IPS DF 6.9 (cell line): Measurements from ENCODE around the gene STX1B.
"Not testable (repeated sequence)": the region's sequence is repeated elsewhere in the genome, so short reads cannot be mapped to it uniquely, and the experiment has no call there.

Source experiments
- DNase-seq: peaks from one replicate; pipeline ENCODE4 v3.0.0-alpha.2; 2013; ENCODE audit warnings: low read depth, low spot score
- H3K27ac ChIP-seq: one replicate; pipeline ENCODE4 v1.5.1; 2013; ENCODE audit warnings: low read length, control low read depth
- H3K27me3 ChIP-seq: 2 replicates; pipeline ENCODE4 v1.6.1; 2013; ENCODE audit warnings: mild to moderate bottlenecking, low read length; ENCODE audit not compliant: control insufficient read depth, insufficient read depth
- H3K36me3 ChIP-seq: 2 replicates; pipeline ENCODE4 v1.6.1; 2013; ENCODE audit warnings: low read length; ENCODE audit not compliant: control insufficient read depth, insufficient read depth
- H3K4me1 ChIP-seq: 2 replicates; pipeline ENCODE4 v1.6.1; 2013; ENCODE audit warnings: low read length; ENCODE audit not compliant: control insufficient read depth, insufficient read depth
- H3K4me3 ChIP-seq: 2 replicates; pipeline ENCODE4 v1.5.1; 2013; ENCODE audit warnings: mild to moderate bottlenecking, low read length
- H3K9me3 ChIP-seq: 2 replicates; pipeline ENCODE4 v1.6.1; 2013; ENCODE audit warnings: low read length, inconsistent platforms; ENCODE audit not compliant: control insufficient read depth, insufficient read depth
- WGBS: extraction: QIAGEN DNeasy Blood & Tissue Kit; methylation state at CpG from one replicate; pipeline ENCODE4 v1.1.7; 2013; ENCODE audit warnings: mixed read lengths, missing lambda C conversion rate; ENCODE audit not compliant: insufficient read length, insufficient coverage; 5-methylcytosine and 5-hydroxymethylcytosine counted together

The STX1B gene

GRCh38 chr16:31032736-31033708 lies 22.6 kb upstream of the STX1B start, which contains the start of gene STX4:
STX4 (plus strand) TSS chr16:31033558; CDS start chr16:31033806, 248 bp downstream.
- no peaks in the 10 kb centered on the region for H3K9me3 ChIP-seq
- DNase-seq = peak; percentile 99
- H3K27me3 ChIP-seq = no peaks in the 10 kb centered on the region
- H3K4me1 ChIP-seq = peaks cover 3% of the 10 kb centered on the region; the same call in 1 of the 2 replicates
- H3K27ac ChIP-seq = no peak within 1 kb of the TSS
- WGBS = no CpG with 5 or more reads among the region's 75 CpGs
- H3K36me3 ChIP-seq = no peaks in the 10 kb centered on the region
- peak within 1 kb of the TSS; percentile 75 for H3K4me3 ChIP-seq

DNA sequence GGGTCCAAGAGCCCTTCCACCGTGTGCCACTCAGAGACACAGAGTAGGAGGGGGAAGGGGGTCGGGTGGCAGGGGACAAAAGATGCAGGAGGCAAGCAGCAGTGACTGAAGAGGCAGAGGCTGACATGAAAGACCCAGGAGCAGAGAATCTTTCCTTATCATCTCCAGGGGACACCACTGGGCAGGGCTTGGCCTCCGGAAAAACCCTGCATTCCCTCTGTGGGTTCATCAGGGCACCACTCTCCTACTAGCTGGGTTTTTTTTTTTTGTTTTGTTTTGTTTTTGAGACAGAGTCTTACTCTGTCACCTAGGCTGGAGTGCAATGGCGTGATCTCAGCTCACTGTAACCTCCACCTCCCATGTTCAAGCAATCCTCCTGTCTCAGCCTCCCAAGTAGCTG lies 20.8 kb upstream of the STX1B start:
- H3K4me1 ChIP-seq = peaks cover 3% of the 10 kb centered on the region; the same call in 1 of the 2 replicates
- H3K36me3 ChIP-seq = no peaks in the 10 kb centered on the region
- DNase-seq = no peak
- no peaks in the 10 kb centered on the region for H3K9me3 ChIP-seq
- no peak overlapping the region for H3K4me3 ChIP-seq
- no peaks in the 10 kb centered on the region for H3K27me3 ChIP-seq
- H3K27ac ChIP-seq = no peak overlapping the region
- no CpG with 5 or more reads among the region's 4 CpGs for WGBS

- 100% methylated on average over 1 of the region's 5 CpGs for WGBS
- no peaks in the 10 kb centered on the region for H3K36me3 ChIP-seq
- peaks cover under 1% of the 10 kb centered on the region; the same call in 1 of the 2 replicates for H3K4me1 ChIP-seq
- no peak overlapping the region for H3K4me3 ChIP-seq
- no peak overlapping the region for H3K27ac ChIP-seq
- H3K9me3 ChIP-seq = no peaks in the 10 kb centered on the region
- no peak for DNase-seq
- H3K27me3 ChIP-seq = no peaks in the 10 kb centered on the region
Observed at GRCh38 chr16:31029272-31029671, 18.8 kb upstream of the STX1B start.

DNA sequence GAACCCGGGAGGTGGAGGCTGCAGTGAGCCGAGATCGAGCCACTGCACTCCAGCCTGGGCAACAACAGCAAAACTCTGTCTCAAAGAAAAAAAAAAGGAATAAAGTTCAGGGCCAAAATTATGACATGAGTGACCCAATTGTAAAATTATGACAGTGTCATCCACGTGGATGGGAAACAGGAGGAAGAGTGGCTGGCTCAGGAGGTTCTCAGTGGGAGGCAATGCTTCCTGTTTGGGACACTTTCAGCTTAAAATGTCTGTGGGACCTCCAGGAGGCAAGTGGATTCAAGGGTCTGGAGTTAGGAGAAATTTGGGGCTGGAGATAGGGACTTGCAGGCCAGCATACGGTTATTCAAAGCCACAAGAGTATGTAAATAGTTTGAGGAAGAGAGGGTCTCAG lies 14.9 kb upstream of the STX1B start:
- Histone ChIP-seq H3K4me3 (no peak overlapping the region), H3K4me1 (no peaks in the 10 kb centered on the region), H3K27me3 (no peaks in the 10 kb centered on the region), H3K36me3 (no peaks in the 10 kb centered on the region), H3K9me3 (no peaks in the 10 kb centered on the region), H3K27ac (no peak overlapping the region)
- no peak for DNase-seq
- no CpG with 5 or more reads among the region's 5 CpGs for WGBS

GRCh38 chr16:31023627-31024226 lies 13.3 kb upstream of the STX1B start:
- Histone ChIP-seq H3K27ac (no peak overlapping the region), H3K4me1 (no peaks in the 10 kb centered on the region), H3K36me3 (no peaks in the 10 kb centered on the region), H3K27me3 (no peaks in the 10 kb centered on the region), H3K9me3 (no peaks in the 10 kb centered on the region), H3K4me3 (no peak overlapping the region)
- no peak for DNase-seq
- no CpG with 5 or more reads among the region's 6 CpGs for WGBS

DNA sequence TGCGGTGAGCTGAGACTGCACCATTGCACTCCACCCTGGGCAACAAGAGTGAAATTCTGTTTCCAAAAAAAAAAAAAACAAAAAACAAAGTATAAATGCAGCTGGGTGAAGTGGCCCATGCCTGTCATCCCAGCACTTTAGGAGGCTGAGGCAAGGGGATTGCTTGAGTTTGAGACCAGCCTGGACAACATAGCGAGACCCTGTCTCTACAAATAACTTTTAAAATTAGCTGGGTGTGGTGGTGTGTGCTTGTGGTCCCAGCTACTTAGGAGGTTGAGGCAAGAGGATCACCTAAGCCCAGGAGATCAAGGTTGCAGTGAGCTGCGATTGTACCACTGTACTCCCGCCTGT lies 12.8 kb upstream of the STX1B start:
- Histone ChIP-seq H3K27ac (no peak overlapping the region), H3K36me3 (no peaks in the 10 kb centered on the region), H3K4me3 (no peak overlapping the region), H3K9me3 (no peaks in the 10 kb centered on the region), H3K4me1 (no peaks in the 10 kb centered on the region), H3K27me3 (no peaks in the 10 kb centered on the region)
- no CpG with 5 or more reads among the region's 4 CpGs for WGBS
- DNase-seq = no peak

- no peak overlapping the region for H3K27ac ChIP-seq
- no peak for DNase-seq
- no CpG with 5 or more reads among the region's 12 CpGs for WGBS
- H3K27me3 ChIP-seq = no peaks in the 10 kb centered on the region
- H3K4me3 ChIP-seq = no peak overlapping the region
- H3K9me3 ChIP-seq = no peaks in the 10 kb centered on the region
- H3K4me1 ChIP-seq = no peaks in the 10 kb centered on the region
- H3K36me3 ChIP-seq = no peaks in the 10 kb centered on the region
Observed at GRCh38 chr16:31022544-31023251, 12.3 kb upstream of the STX1B start.

GRCh38 chr16:31020536-31020935 lies 10.1 kb upstream of the STX1B start:
- Histone ChIP-seq H3K4me1 (no peaks in the 10 kb centered on the region), H3K36me3 (no peaks in the 10 kb centered on the region), H3K4me3 (no peak overlapping the region), H3K27me3 (no peaks in the 10 kb centered on the region), H3K27ac (no peak overlapping the region), H3K9me3 (no peaks in the 10 kb centered on the region)
- DNase-seq = no peak
- WGBS = no CpG with 5 or more reads among the region's 3 CpGs

DNA sequence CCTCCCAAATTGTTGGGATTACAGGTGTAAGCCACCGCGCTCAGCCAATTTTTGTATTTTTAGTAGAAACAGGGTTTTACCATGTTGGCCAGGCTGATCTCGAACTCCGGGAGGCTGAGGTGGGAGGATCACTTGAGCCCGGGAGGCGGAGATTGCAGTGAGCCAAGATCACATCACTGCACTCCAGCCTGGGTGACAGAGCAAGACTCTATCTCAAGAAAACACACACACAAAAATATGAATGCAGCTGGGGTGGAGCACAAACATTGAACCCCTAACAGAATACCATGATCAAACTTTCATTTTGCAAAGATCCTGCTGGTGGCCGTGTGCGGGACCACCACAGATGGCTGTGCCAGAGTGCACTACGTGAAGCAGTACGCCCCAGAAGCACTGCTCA lies 7.3 kb upstream of the STX1B start:
- not testable (repeated sequence) for H3K27me3 ChIP-seq, H3K9me3 ChIP-seq, H3K4me3 ChIP-seq, DNase-seq, H3K27ac ChIP-seq, H3K4me1 ChIP-seq, H3K36me3 ChIP-seq
- WGBS = no CpG with 5 or more reads among the region's 10 CpGs

DNA sequence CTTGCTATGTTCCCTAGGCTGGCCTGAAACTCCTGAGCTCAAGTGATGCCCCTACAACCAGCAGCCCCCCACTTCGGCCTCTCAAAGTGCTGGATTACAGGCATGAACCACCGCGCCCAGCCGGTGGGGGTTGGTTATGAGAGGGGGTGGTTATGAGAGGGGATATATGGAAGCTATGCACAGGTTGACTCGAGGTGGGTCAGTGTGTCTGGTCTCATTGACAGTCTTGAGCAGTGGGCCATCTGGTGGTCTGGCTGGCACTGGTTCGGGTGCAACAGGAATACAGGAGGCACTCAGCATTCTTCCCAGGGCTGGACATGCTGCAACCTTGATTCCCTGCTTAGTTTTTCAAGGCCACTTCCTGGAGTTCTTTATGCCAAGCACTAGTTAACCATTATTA lies 5.6 kb upstream of the STX1B start:
- no CpG with 5 or more reads among the region's 6 CpGs for WGBS
- Histone ChIP-seq H3K4me3 (no peak overlapping the region), H3K27me3 (no peaks in the 10 kb centered on the region), H3K9me3 (no peaks in the 10 kb centered on the region), H3K27ac (no peak overlapping the region), H3K4me1 (no peaks in the 10 kb centered on the region), H3K36me3 (no peaks in the 10 kb centered on the region)
- no peak for DNase-seq
